Mammary epithelial cell (primary cell): ENCODE results near the gene FANCF.

Source experiments
- CTCF ChIP-seq, 2 donors: IDR thresholded peaks in 1 of 2; conservative IDR thresholded peaks in 1 of 2; 2 replicates each; pipeline ENCODE4 v1.5.1; 2011 to 2012; ENCODE audit warnings: inconsistent platforms in 2 of 2, low read length in 2 of 2, mild to moderate bottlenecking in 2 of 2, control low read depth in 1 of 2, low read depth in 1 of 2; ENCODE audit not compliant: insufficient read depth in 1 of 2; ENCODE audit errors: extremely low read depth in 1 of 2
- EZH2 ChIP-seq: IDR thresholded peaks from 2 replicates; pipeline ENCODE4 v1.6.1; 2012; ENCODE audit warnings: low read length, inconsistent platforms, borderline replicate concordance

GRCh38 chr11:22583963-22584492, 41.6 kb downstream of the FANCF start:
- TF ChIP-seq CTCF (conservative IDR thresholded peaks at IDR 0.05 in 1 of 2, IDR thresholded peaks at IDR 0.05 in 1 of 2; ENCODE audit: extremely low read depth in 1 of 2, insufficient read depth in 1 of 2, low read depth in 1 of 2, low read length in 2 of 2) (no peak), EZH2 (no peak)
